H9 (cell line): ENCODE measurements around the gene DES. TPM values are rescaled to one million over a fixed set of nuclear protein-coding genes. Genes with fewer than 3 reads are reported as not detected.

Experiments used
- DNase-seq: peaks from one replicate; pipeline ENCODE4 v3.0.0-alpha.2; 2017
- H2AFZ ChIP-seq: one replicate; pipeline ENCODE4 v1.6.1; 2013; ENCODE audit warnings: mild to moderate bottlenecking, low read length, control low read depth, moderate library complexity
- H2AK5ac ChIP-seq: 2 replicates; pipeline ENCODE4 v1.6.1; 2013; ENCODE audit warnings: low read length, control low read depth, mixed read lengths; ENCODE audit not compliant: insufficient read length
- H2BK120ac ChIP-seq: one replicate; pipeline ENCODE4 v1.6.1; 2013; ENCODE audit warnings: low read depth, mild to moderate bottlenecking, low read length, control low read depth, inconsistent platforms; ENCODE audit not compliant: poor library complexity, severe bottlenecking
- H2BK12ac ChIP-seq: 2 replicates; pipeline ENCODE4 v1.6.1; 2013; ENCODE audit warnings: low read length, control low read depth, mixed read lengths, low read depth; ENCODE audit not compliant: insufficient read length
- H2BK15ac ChIP-seq: 2 replicates; pipeline ENCODE4 v1.6.1; 2013; ENCODE audit warnings: low read depth, low read length, control low read depth
- H2BK20ac ChIP-seq: one replicate; pipeline ENCODE4 v1.6.1; 2013; ENCODE audit warnings: low read depth, mild to moderate bottlenecking, low read length, control low read depth, inconsistent platforms; ENCODE audit not compliant: poor library complexity, severe bottlenecking
- H2BK5ac ChIP-seq: 2 replicates; pipeline ENCODE4 v1.6.1; 2013; ENCODE audit warnings: low read length, control low read depth, mixed read lengths; ENCODE audit not compliant: insufficient read length
- H3K14ac ChIP-seq: 2 replicates; pipeline ENCODE4 v1.6.1; 2013; ENCODE audit warnings: low read length, control low read depth; ENCODE audit not compliant: insufficient read depth
- H3K18ac ChIP-seq: 2 replicates; pipeline ENCODE4 v1.6.1; 2013; ENCODE audit warnings: low read depth, mild to moderate bottlenecking, mixed read lengths, low read length, control low read depth; ENCODE audit not compliant: insufficient read length
- H3K23ac ChIP-seq: 2 replicates; pipeline ENCODE4 v1.6.1; 2013; ENCODE audit warnings: low read length, control low read depth, mixed read lengths, low read depth; ENCODE audit not compliant: insufficient read length
- H3K23me2 ChIP-seq: 2 replicates; pipeline ENCODE4 v1.6.1; 2013; ENCODE audit warnings: low read depth, mild to moderate bottlenecking, mixed read lengths, low read length, control low read depth; ENCODE audit not compliant: insufficient read length, poor library complexity, severe bottlenecking
- H3K27ac ChIP-seq: 2 replicates; pipeline ENCODE4 v1.5.1; 2013; ENCODE audit warnings: low read length, control low read depth, mixed read lengths, low read depth; ENCODE audit not compliant: insufficient read length
- H3K27me3 ChIP-seq: 2 replicates; pipeline ENCODE4 v1.6.1; 2013; ENCODE audit warnings: low read length, control low read depth, inconsistent platforms; ENCODE audit not compliant: insufficient read depth
- H3K4ac ChIP-seq: 2 replicates; pipeline ENCODE4 v1.6.1; 2013; ENCODE audit warnings: low read depth, mild to moderate bottlenecking, control low read depth, inconsistent platforms, low read length, moderate library complexity
- H3K4me1 ChIP-seq: 2 replicates; pipeline ENCODE4 v1.6.1; 2013; ENCODE audit warnings: low read length, control low read depth, inconsistent platforms; ENCODE audit not compliant: insufficient read depth
- H3K4me2 ChIP-seq: 2 replicates; pipeline ENCODE4 v1.6.1; 2013; ENCODE audit warnings: low read length, control low read depth, mixed read lengths; ENCODE audit not compliant: insufficient read length, insufficient read depth
- H3K56ac ChIP-seq: 2 replicates; pipeline ENCODE4 v1.6.1; 2013; ENCODE audit warnings: low read depth, mild to moderate bottlenecking, mixed read lengths, low read length, control low read depth; ENCODE audit not compliant: insufficient read length
- H3K79me1 ChIP-seq: 2 replicates; pipeline ENCODE4 v1.6.1; 2013; ENCODE audit warnings: low read depth, mild to moderate bottlenecking, moderate library complexity, low read length, control low read depth, inconsistent platforms; ENCODE audit not compliant: insufficient read depth, poor library complexity, severe bottlenecking
- H3K79me2 ChIP-seq: 2 replicates; pipeline ENCODE4 v1.6.1; 2013; ENCODE audit warnings: low read length, control low read depth, inconsistent platforms; ENCODE audit not compliant: insufficient read depth
- H3K9ac ChIP-seq: 2 replicates; pipeline ENCODE4 v1.6.1; 2013; ENCODE audit warnings: low read length, control low read depth, mixed read lengths; ENCODE audit not compliant: insufficient read length; ENCODE audit errors: extremely low read depth
- H3K9me3 ChIP-seq: one replicate; pipeline ENCODE4 v1.6.1; 2013; ENCODE audit warnings: low read depth, low read length, inconsistent platforms; ENCODE audit not compliant: control insufficient read depth
- H3T11ph ChIP-seq: one replicate; pipeline ENCODE4 v1.6.1; 2013; ENCODE audit warnings: mild to moderate bottlenecking, low read length, control low read depth, inconsistent platforms
- H4K20me1 ChIP-seq: one replicate; pipeline ENCODE4 v1.6.1; 2013; ENCODE audit not compliant: control insufficient read depth, insufficient read length, insufficient read depth
- H4K5ac ChIP-seq: 2 replicates; pipeline ENCODE4 v1.6.1; 2013; ENCODE audit warnings: low read depth, mild to moderate bottlenecking, mixed read lengths, low read length, control low read depth; ENCODE audit not compliant: insufficient read length
- H4K8ac ChIP-seq: replicated peaks from 2 replicates; pipeline ENCODE4 v1.6.1; 2013; ENCODE audit warnings: low read length, control low read depth, mixed read lengths, low read depth; ENCODE audit not compliant: insufficient read length
- H4K91ac ChIP-seq: 2 replicates; pipeline ENCODE4 v1.6.1; 2013; ENCODE audit warnings: low read depth, mild to moderate bottlenecking, moderate library complexity, mixed read lengths, low read length, control low read depth; ENCODE audit not compliant: insufficient read length
- H3K27ac Mint-ChIP-seq, 3 experiments: 2 replicates in 2 of 3; 3 replicates in 1 of 3; pipeline ENCODE4 v1.8.0; 2020 to 2021; ENCODE audit warnings: mixed read lengths in 3 of 3, mild to moderate bottlenecking in 1 of 3, moderate library complexity in 1 of 3
- H3K27me3 Mint-ChIP-seq: 2 replicates; pipeline ENCODE4 v1.8.0; 2021; ENCODE audit warnings: low read depth, mild to moderate bottlenecking, moderate library complexity, mixed read lengths
- H3K36me3 Mint-ChIP-seq, 3 experiments: 2 replicates in 2 of 3; 3 replicates in 1 of 3; pipeline ENCODE4 v1.8.0; 2020 to 2021; ENCODE audit warnings: low read depth in 3 of 3, mixed read lengths in 3 of 3; ENCODE audit not compliant: insufficient read depth in 1 of 3
- H3K4me1 Mint-ChIP-seq, 2 experiments: 2 replicates each; pipeline ENCODE4 v1.8.0; 2020; ENCODE audit warnings: mixed read lengths in 2 of 2
- H3K4me3 Mint-ChIP-seq, 2 experiments: 2 replicates in 1 of 2; 3 replicates in 1 of 2; pipeline ENCODE4 v1.8.0; 2020 to 2021; ENCODE audit warnings: mild to moderate bottlenecking in 2 of 2, mixed read lengths in 2 of 2, moderate library complexity in 1 of 2
- H3K9me3 Mint-ChIP-seq, 2 experiments: 2 replicates in 1 of 2; 3 replicates in 1 of 2; pipeline ENCODE4 v1.8.0; 2020; ENCODE audit warnings: mild to moderate bottlenecking in 2 of 2, mixed read lengths in 2 of 2, moderate library complexity in 1 of 2
- WGBS: extraction: QIAGEN DNeasy Blood & Tissue Kit; methylation state at CpG from one replicate; pipeline ENCODE4 v1.1.7; 2013; ENCODE audit warnings: missing lambda C conversion rate, low lambda C conversion rate, mixed read lengths; ENCODE audit not compliant: insufficient read length; ENCODE audit errors: extremely low coverage; 5-methylcytosine and 5-hydroxymethylcytosine counted together
- total RNA-seq: library from RNA; stranded (reverse); gene quantifications from 2 replicates; pipeline ENCODE4 v1.2.1, GENCODE V29; 2021
- TF ChIP-seq, protein P1 (sequence below): fragments of 200-600 bp; sonication (generic); conservative IDR thresholded peaks from 3 replicates; pipeline ENCODE4 v1.8.0; 2021; ENCODE audit warnings: antibody characterized with exemption, mild to moderate bottlenecking

Gene DES
- total RNA-seq, 1 experiment from 2014 or later, result 4.6 TPM

DNA sequence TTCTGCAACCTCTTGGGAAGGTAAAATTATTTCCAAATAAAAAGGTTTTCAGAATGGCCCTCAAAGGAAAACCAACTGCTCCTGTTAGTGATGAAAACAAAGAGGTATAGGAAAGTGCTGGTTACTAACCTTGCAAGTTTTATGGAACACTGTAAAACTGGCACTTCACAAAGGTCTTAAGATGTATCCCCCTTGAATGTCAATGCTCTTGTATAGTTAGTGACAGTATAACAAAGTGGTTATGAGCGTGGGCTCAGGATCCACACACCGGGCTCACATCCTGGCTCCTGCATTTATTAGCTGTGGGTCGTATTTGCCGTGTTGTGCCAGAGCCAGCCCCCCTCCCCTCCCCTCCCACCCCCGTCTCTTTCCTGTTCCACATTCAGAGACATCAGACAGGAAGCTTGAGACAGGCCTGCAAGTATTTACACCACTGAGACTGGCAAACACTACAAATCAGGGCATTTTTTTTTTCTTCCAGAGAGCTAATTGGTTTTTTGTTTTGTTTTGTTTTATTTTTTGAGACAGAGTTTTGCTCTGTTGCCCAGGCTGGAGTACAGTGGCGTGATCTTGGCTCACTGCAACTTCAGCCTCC lies 21.2 kb upstream of the DES start:
- Histone ChIP-seq H3K23me2 (no peaks in the 10 kb centered on the region), H3K27me3 (no peaks in the 10 kb centered on the region), H2BK5ac (no peak overlapping the region), H4K5ac (no peak overlapping the region), H3K18ac (no peak overlapping the region), H3K4ac (no peak overlapping the region), H2BK15ac (no peak overlapping the region), H3T11ph (no peak overlapping the region), H2BK120ac (no peak overlapping the region), H3K4me2 (no peak overlapping the region), H3K9ac (no peak overlapping the region), H4K20me1 (no peaks in the 10 kb centered on the region), H2BK20ac (no peak overlapping the region), H2AK5ac (no peak overlapping the region), H4K8ac (no peak overlapping the region), H2AFZ (no peak overlapping the region), H3K4me1 (no peaks in the 10 kb centered on the region; the same call in 1 of the 2 replicates), H3K27ac (no peak overlapping the region), H4K91ac (no peak overlapping the region), H3K23ac (no peak overlapping the region), H3K56ac (no peak overlapping the region), H2BK12ac (no peak overlapping the region), H3K9me3 (no peaks in the 10 kb centered on the region), H3K79me1 (no peaks in the 10 kb centered on the region), H3K79me2 (no peaks in the 10 kb centered on the region), H3K14ac (no peak overlapping the region)
- no CpG with 5 or more reads among the region's 6 CpGs for WGBS
- H3K36me3 Mint-ChIP-seq, result no peaks in the 10 kb centered on the region
- TF ChIP-seq, protein P1, sequence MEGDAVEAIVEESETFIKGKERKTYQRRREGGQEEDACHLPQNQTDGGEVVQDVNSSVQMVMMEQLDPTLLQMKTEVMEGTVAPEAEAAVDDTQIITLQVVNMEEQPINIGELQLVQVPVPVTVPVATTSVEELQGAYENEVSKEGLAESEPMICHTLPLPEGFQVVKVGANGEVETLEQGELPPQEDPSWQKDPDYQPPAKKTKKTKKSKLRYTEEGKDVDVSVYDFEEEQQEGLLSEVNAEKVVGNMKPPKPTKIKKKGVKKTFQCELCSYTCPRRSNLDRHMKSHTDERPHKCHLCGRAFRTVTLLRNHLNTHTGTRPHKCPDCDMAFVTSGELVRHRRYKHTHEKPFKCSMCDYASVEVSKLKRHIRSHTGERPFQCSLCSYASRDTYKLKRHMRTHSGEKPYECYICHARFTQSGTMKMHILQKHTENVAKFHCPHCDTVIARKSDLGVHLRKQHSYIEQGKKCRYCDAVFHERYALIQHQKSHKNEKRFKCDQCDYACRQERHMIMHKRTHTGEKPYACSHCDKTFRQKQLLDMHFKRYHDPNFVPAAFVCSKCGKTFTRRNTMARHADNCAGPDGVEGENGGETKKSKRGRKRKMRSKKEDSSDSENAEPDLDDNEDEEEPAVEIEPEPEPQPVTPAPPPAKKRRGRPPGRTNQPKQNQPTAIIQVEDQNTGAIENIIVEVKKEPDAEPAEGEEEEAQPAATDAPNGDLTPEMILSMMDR, result no peak
- peaks cover 11% of the 10 kb centered on the region for H3K27me3 Mint-ChIP-seq
- no peak for DNase-seq
- peaks cover 22 to 25% of the 10 kb centered on the region in 2 experiments for H3K4me1 Mint-ChIP-seq
- H3K9me3 Mint-ChIP-seq, result no peaks in the 10 kb centered on the region; a peak in 1 of 5 replicates
- no peak overlapping the region for H3K27ac Mint-ChIP-seq
- H3K4me3 Mint-ChIP-seq, result no peak overlapping the region
